Small intestine (tissue), 7 donors: Measurements from ENCODE around the gene SPDYE1. TPM values are rescaled to one million over a fixed set of nuclear protein-coding genes. Genes with fewer than 3 reads are reported as not detected.

Source experiments
- DNase-seq, 2 donors: peaks; one replicate each; pipeline versions ENCODE4 v3.0.0 to v3.0.0-alpha.2; 2013
- FAIRE-seq: peaks from 2 replicates; lab custom pipeline; 2012; peaks lifted over from hg19 to GRCh38; lab: Jason Lieb, UNC
- H3K27ac ChIP-seq, 3 donors: one replicate each; pipeline ENCODE4 v1.5.1; 2013; ENCODE audit warnings: low read length in 2 of 3, mild to moderate bottlenecking in 2 of 3, control low read depth in 1 of 3, inconsistent platforms in 1 of 3, low read depth in 1 of 3, moderate library complexity in 1 of 3
- H3K27me3 ChIP-seq, 3 donors: one replicate each; pipeline ENCODE4 v1.6.1; 2013; ENCODE audit warnings: low read length in 3 of 3, inconsistent platforms in 1 of 3; ENCODE audit not compliant: control insufficient read depth in 3 of 3, insufficient read depth in 3 of 3
- H3K36me3 ChIP-seq, 3 donors: one replicate each; pipeline ENCODE4 v1.6.1; 2013; ENCODE audit warnings: low read length in 3 of 3, inconsistent platforms in 1 of 3, low read depth in 1 of 3, mild to moderate bottlenecking in 1 of 3, moderate library complexity in 1 of 3; ENCODE audit not compliant: control insufficient read depth in 3 of 3, insufficient read depth in 2 of 3
- H3K4me1 ChIP-seq, 3 donors: one replicate each; pipeline ENCODE4 v1.6.1; 2013; ENCODE audit warnings: low read length in 2 of 3, inconsistent platforms in 1 of 3, low read depth in 1 of 3, mild to moderate bottlenecking in 1 of 3, moderate library complexity in 1 of 3; ENCODE audit not compliant: control insufficient read depth in 3 of 3, insufficient read depth in 2 of 3
- H3K4me3 ChIP-seq, 3 donors: one replicate each; pipeline ENCODE4 v1.5.1; 2013; ENCODE audit warnings: low read length in 3 of 3, control low read depth in 1 of 3, inconsistent platforms in 1 of 3, low read depth in 1 of 3, mild to moderate bottlenecking in 1 of 3, moderate library complexity in 1 of 3
- H3K9me3 ChIP-seq, 2 donors: one replicate each; pipeline ENCODE4 v1.6.1; 2013; ENCODE audit warnings: low read depth in 1 of 2, low read length in 1 of 2; ENCODE audit not compliant: control insufficient read depth in 2 of 2, insufficient read depth in 1 of 2
- WGBS, 3 donors: extraction: QIAGEN DNeasy Blood & Tissue Kit; methylation state at CpG; one replicate each; pipeline ENCODE4 v1.1.7; 2013; 5-methylcytosine and 5-hydroxymethylcytosine counted together
- polyA plus RNA-seq, 4 donors: library from polyadenylated mRNA; stranded (reverse) in 3 of 4; unstranded in 1 of 4; fragments of 200-250 nt in 3 of 4; fragments of 120-200 nt in 1 of 4; gene quantifications; one replicate each; pipeline versions ENCODE4 v1.2.1 to v1.2.3, GENCODE V29; 2013
- donor health status: healthy with polysubstance abuse.
- donor health status: control.
- donor health status: control.
- donor health status: Bipolar disorder and iron deficiency.
- donor health status: healthy.

SPDYE1 gene
- polyA plus RNA-seq, 4 donors: 0.80 TPM; not detected in 3

GRCh38 chr7:44059219-44060090, 61.8 kb downstream of the SPDYE1 start:
- DNase-seq: no peak
- Histone ChIP-seq H3K4me1 (peaks cover 0 to under 1% (median 0%) of the 10 kb centered on the region in 3 donors), H3K27me3 (peaks cover 0 to 1% (median 0%) of the 10 kb centered on the region in 3 donors), H3K27ac (no peak overlapping the region), H3K4me3 (no peak overlapping the region), H3K9me3 (no peaks in the 10 kb centered on the region), H3K36me3 (peaks cover 16 to 70% (median 25%) of the 10 kb centered on the region in 3 donors)
- WGBS, 3 donors: 87 to 95% (median 88%) methylated on average over 14 of the region's 14 CpGs
- FAIRE-seq: no peak

Other genes with a start within 250 kb of the SPDYE1 start
- 10 to 100 TPM in 2 of 4 donors, 1 to 10 TPM in 2; 3.4 to 22.2 (median 15.4) TPM for gene BLVRA, start 239.2 kb upstream of the SPDYE1 start, polyA plus RNA-seq
- gene MRPS24, start 128.4 kb upstream of the SPDYE1 start, polyA plus RNA-seq: 100 to 1,000 TPM in 3 of 4 donors, 10 to 100 TPM in 1; 88.9 to 174 (median 134) TPM
- gene URGCP, start 91.3 kb upstream of the SPDYE1 start, polyA plus RNA-seq: 10 to 100 TPM; 22.5 to 56.4 (median 45.8) TPM
- gene UBE2D4, start 71.5 kb upstream of the SPDYE1 start, polyA plus RNA-seq: 10 to 100 TPM; 10.2 to 13.6 (median 11.8) TPM
- gene DBNL, start 46.8 kb downstream of the SPDYE1 start, polyA plus RNA-seq: 10 to 100 TPM; 64.7 to 97.5 (median 67.9) TPM
- gene PGAM2, start 67.7 kb downstream of the SPDYE1 start, polyA plus RNA-seq: 1 to 10 TPM in 3 of 4 donors, under 1 TPM in 1; 1.00 to 5.7 (median 2.1) TPM
- gene POLM, start 84.6 kb downstream of the SPDYE1 start, polyA plus RNA-seq: 10 to 100 TPM; 13.8 to 21.9 (median 18.4) TPM
- gene AEBP1, start 106.4 kb downstream of the SPDYE1 start, polyA plus RNA-seq: 10 to 100 TPM in 2 of 4 donors, 1 to 10 TPM in 2; 1.3 to 34.8 (median 6.8) TPM
- 10 to 100 TPM; 13.6 to 82.4 (median 42.4) TPM for gene POLD2, start 125.7 kb downstream of the SPDYE1 start, polyA plus RNA-seq
- gene MYL7, start 143.4 kb downstream of the SPDYE1 start, polyA plus RNA-seq: 10 to 100 TPM in 1 of 4 donors, under 1 TPM in 2, not detected in 1; 0.21 to 13.5 (median 0.36) TPM
- gene GCK, start 191.5 kb downstream of the SPDYE1 start, polyA plus RNA-seq: 1 to 10 TPM in 1 of 4 donors, under 1 TPM in 1, not detected in 2; 0.85 to 1.1 TPM
- gene YKT6, start 203.1 kb downstream of the SPDYE1 start, polyA plus RNA-seq: 10 to 100 TPM; 57.7 to 73.7 (median 64.2) TPM